Adipocyte (in vitro differentiated cells): ENCODE results near the gene TMEM147.
"Not testable (repeated sequence)": the region's sequence is repeated elsewhere in the genome, so short reads cannot be mapped to it uniquely, and the experiment has no call there.

Experiments used
- DNase-seq: peaks from one replicate; pipeline ENCODE4 v3.0.0-alpha.2; 2015; ENCODE audit warnings: low read depth
- H3K27me3 ChIP-seq: replicated peaks from 2 replicates; pipeline ENCODE4 v1.7.0; 2013; ENCODE audit warnings: mild to moderate bottlenecking, low read length, moderate library complexity; ENCODE audit not compliant: control insufficient read depth, insufficient read depth
- H3K36me3 ChIP-seq: 2 replicates; pipeline ENCODE4 v1.7.0; 2013; ENCODE audit warnings: low read length, mild to moderate bottlenecking, moderate library complexity; ENCODE audit not compliant: control insufficient read depth, insufficient read depth, severe bottlenecking
- H3K4me1 ChIP-seq: 2 replicates; pipeline ENCODE4 v1.7.0; 2013; ENCODE audit warnings: mild to moderate bottlenecking, low read length, moderate library complexity; ENCODE audit not compliant: control insufficient read depth, insufficient read depth
- H3K4me3 ChIP-seq: 2 replicates; pipeline ENCODE4 v1.7.0; 2013; ENCODE audit warnings: mild to moderate bottlenecking, low read length, moderate library complexity
- H3K9ac ChIP-seq: 2 replicates; pipeline ENCODE4 v1.7.0; 2013; ENCODE audit warnings: mild to moderate bottlenecking, low read length, moderate library complexity
- H3K9me3 ChIP-seq: 2 replicates; pipeline ENCODE4 v1.7.0; 2013; ENCODE audit warnings: mild to moderate bottlenecking, low read length, moderate library complexity; ENCODE audit not compliant: control insufficient read depth

The TMEM147 gene

GRCh38 chr19:35569281-35569781 is 23.9 kb downstream of the TMEM147 start:
- H3K36me3 ChIP-seq = no peaks in the 10 kb centered on the region
- no peak overlapping the region for H3K9ac ChIP-seq
- peaks cover 33% of the 10 kb centered on the region for H3K27me3 ChIP-seq
- no peak overlapping the region for H3K4me3 ChIP-seq
- no peak for DNase-seq
- no peaks in the 10 kb centered on the region for H3K9me3 ChIP-seq
- no peaks in the 10 kb centered on the region for H3K4me1 ChIP-seq

GRCh38 chr19:35571406-35571965 is 26.1 kb downstream of the TMEM147 start:
- Histone ChIP-seq H3K36me3 (no peaks in the 10 kb centered on the region), H3K27me3 (peaks cover 22% of the 10 kb centered on the region), H3K9me3 (peaks cover 15% of the 10 kb centered on the region), H3K4me1 (no peaks in the 10 kb centered on the region), H3K4me3 (no peak overlapping the region), H3K9ac (no peak overlapping the region)
- DNase-seq = no peak

- no peak overlapping the region for H3K9ac ChIP-seq
- H3K4me3 ChIP-seq = no peak overlapping the region
- no peak for DNase-seq
- H3K9me3 ChIP-seq = peaks cover 30% of the 10 kb centered on the region
- peaks cover 8% of the 10 kb centered on the region for H3K27me3 ChIP-seq
- H3K4me1 ChIP-seq = no peaks in the 10 kb centered on the region
- no peaks in the 10 kb centered on the region for H3K36me3 ChIP-seq
These were observed 32.5 kb downstream of the TMEM147 start for GRCh38 chr19:35577918-35578317.

- no peaks in the 10 kb centered on the region for H3K4me1 ChIP-seq
- DNase-seq = no peak
- peaks cover 9% of the 10 kb centered on the region for H3K27me3 ChIP-seq
- H3K36me3 ChIP-seq = no peaks in the 10 kb centered on the region
- no peak overlapping the region for H3K4me3 ChIP-seq
- H3K9ac ChIP-seq = no peak overlapping the region
- H3K9me3 ChIP-seq = peaks cover 30% of the 10 kb centered on the region
These were observed 33.3 kb downstream of the TMEM147 start for GRCh38 chr19:35578707-35579106.

DNA sequence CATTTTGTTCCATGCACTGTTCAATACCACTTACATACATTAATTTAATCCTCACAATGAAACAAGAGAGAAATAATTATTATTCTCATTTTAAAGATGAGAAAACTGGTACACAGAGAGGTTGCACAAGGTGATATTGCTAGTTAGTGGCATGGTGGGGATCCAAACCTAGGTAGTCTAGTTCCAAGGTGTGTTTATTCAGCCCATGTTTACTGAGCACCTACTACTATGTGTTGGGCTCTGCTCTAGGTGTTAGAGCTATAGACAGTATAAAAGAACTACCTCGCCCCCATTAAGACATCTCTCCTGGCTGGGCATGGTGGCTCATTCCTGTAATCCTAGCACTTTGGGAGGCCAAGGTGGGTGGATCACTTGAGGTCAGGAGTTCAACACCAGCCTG is 37.3 kb downstream of the TMEM147 start:
- peaks cover 11% of the 10 kb centered on the region for H3K4me1 ChIP-seq
- H3K9me3 ChIP-seq = peaks cover 6% of the 10 kb centered on the region
- no peak overlapping the region for H3K9ac ChIP-seq
- peaks cover 24% of the 10 kb centered on the region for H3K27me3 ChIP-seq
- H3K4me3 ChIP-seq = no peak overlapping the region
- no peaks in the 10 kb centered on the region for H3K36me3 ChIP-seq
- no peak for DNase-seq

DNA sequence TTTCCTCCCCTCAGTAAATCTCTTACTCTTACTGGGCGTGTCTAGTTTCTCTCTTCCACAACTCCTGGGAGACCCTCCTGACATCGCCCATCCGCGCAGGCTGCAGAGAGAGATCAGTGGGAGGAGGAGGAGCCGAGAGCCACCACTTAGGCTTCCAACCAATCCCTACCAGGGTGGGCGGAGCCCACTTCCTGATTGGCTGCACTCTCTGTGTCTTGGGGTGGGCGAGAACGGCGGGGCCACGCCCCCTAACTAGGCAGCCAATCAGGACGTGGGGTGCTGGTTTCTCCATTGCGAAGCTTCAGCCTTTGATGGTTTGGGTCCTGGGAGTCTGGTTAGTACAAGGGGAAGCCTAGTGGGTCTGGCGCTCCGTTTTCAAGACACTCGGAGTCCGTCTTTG is 40.4 kb downstream of the TMEM147 start, which contains the start of gene PMIS2:
TSS of gene PMIS2 (plus strand) at position 326 of the 400 bp plus-strand sequence. CDS start 87 bp downstream, outside the sequence.
- no peak within 1 kb of the TSS for H3K9ac ChIP-seq
- peak within 1 kb of the TSS; percentile 8 for H3K4me3 ChIP-seq
- peaks cover 16% of the 10 kb centered on the region for H3K4me1 ChIP-seq
- peaks cover 6% of the 10 kb centered on the region for H3K9me3 ChIP-seq
- DNase-seq = no peak
- H3K36me3 ChIP-seq = no peaks in the 10 kb centered on the region
- peaks cover 30% of the 10 kb centered on the region for H3K27me3 ChIP-seq

DNA sequence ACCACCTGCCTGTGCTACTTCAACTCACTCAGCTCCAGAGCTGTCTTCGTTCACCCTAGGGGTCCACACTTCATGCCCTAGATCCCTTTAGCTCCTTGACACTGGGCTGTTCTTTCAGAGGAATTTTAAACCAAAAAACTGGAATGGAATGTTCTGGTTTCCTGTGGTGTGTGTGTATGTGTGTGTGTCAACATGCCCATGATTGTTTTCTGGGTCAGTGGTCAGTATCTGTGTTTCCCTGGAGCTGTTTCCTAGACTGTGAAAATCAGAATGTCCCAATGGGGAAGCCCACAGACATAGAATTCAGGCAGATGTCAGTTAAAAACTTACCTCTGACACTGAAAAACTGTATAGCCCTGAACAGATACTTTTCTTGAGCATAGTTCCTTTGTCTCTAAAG is 41.9 kb downstream of the TMEM147 start:
- Histone ChIP-seq H3K36me3 (no peaks in the 10 kb centered on the region), H3K27me3 (peaks cover 30% of the 10 kb centered on the region)

DNA sequence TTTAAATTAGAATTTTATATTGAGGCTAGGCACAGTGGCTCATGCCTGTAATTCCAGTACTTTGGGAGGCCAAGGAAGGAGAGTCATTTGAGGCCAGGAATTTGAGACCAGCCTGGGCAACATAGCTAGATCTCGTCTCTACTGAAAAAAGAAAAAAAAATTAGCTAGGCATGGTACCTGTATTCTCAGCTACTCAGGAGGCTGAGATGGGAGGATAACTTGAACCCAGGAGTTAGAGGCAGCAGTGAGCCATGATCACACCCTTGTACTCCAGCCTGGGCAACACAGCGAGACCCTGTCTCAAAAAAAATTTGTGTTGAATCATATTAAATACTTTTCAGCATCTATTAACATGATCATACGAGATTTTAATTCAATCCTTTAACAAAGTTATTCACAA is 45.4 kb downstream of the TMEM147 start:
- no peaks in the 10 kb centered on the region for H3K36me3 ChIP-seq
- no peak overlapping the region for H3K9ac ChIP-seq
- no peak for DNase-seq
- peaks cover 14% of the 10 kb centered on the region for H3K27me3 ChIP-seq
- peaks cover 16% of the 10 kb centered on the region for H3K4me1 ChIP-seq
- H3K9me3 ChIP-seq = no peaks in the 10 kb centered on the region
- no peak overlapping the region for H3K4me3 ChIP-seq

More for the DNA sequence above, 41.9 kb downstream of the TMEM147 start:
- peaks cover 16% of the 10 kb centered on the region for H3K4me1 ChIP-seq
- H3K9me3 ChIP-seq = peaks cover under 1% of the 10 kb centered on the region
- peak; percentile 14 for DNase-seq
- peak overlapping the region; percentile 8 for H3K4me3 ChIP-seq
- H3K9ac ChIP-seq = no peak overlapping the region

DNA sequence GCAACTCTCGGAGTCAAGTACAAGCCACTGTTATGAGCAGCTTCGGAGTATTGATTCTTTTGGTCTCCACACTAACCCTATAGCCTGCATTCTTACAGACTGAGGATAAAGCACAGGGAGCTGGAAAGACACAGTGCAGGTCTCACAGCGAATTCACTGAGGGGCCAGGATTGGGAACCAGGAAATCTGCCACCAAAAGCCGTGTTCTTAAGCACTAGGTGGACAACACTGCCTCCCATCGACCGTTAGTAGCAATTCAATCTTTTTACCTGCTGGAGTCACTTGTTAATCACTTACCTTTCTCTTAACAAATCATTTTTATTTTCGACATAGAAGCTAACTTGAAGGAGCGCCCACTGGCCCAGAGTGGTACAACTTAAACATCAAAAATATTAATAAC is 46.8 kb downstream of the TMEM147 start:
- no peaks in the 10 kb centered on the region for H3K9me3 ChIP-seq
- H3K27me3 ChIP-seq = peaks cover 17% of the 10 kb centered on the region
- peaks cover 10% of the 10 kb centered on the region for H3K4me1 ChIP-seq
- H3K4me3 ChIP-seq = no peak overlapping the region
- peak; percentile 45 for DNase-seq
- H3K36me3 ChIP-seq = no peaks in the 10 kb centered on the region
- no peak overlapping the region for H3K9ac ChIP-seq

GRCh38 chr19:35595026-35595425 is 49.6 kb downstream of the TMEM147 start:
- H3K9me3 ChIP-seq, H3K4me1 ChIP-seq, H3K36me3 ChIP-seq, DNase-seq, H3K4me3 ChIP-seq, H3K9ac ChIP-seq: not testable (repeated sequence)
- H3K27me3 ChIP-seq = peaks cover 15% of the 10 kb centered on the region

- no peaks in the 10 kb centered on the region for H3K9me3 ChIP-seq
- no peak overlapping the region for H3K9ac ChIP-seq
- H3K36me3 ChIP-seq = no peaks in the 10 kb centered on the region
- peaks cover 11% of the 10 kb centered on the region for H3K27me3 ChIP-seq
- no peaks in the 10 kb centered on the region for H3K4me1 ChIP-seq
- no peak overlapping the region for H3K4me3 ChIP-seq
- no peak for DNase-seq
These were observed 50.5 kb downstream of the TMEM147 start for GRCh38 chr19:35595928-35596327.
